Right lobe of liver (tissue), 6 donors: Measurements from ENCODE around the gene ADGRV1. TPM values are rescaled to one million over a fixed set of nuclear protein-coding genes. Genes with fewer than 3 reads are reported as not detected.
"Not testable (repeated sequence)": the region's sequence is repeated elsewhere in the genome, so short reads cannot be mapped to it uniquely, and the experiment has no call there.

ENCODE experiments used
- ATAC-seq, 4 donors: fragments of 200-7000 bp; cut with Tn5 transposase; one replicate each; pipeline ENCODE4 v1.9.1; 2020; ENCODE audit warnings: mild to moderate bottlenecking in 4 of 4, moderate library complexity in 4 of 4
- DNase-seq, 3 donors: peaks; one replicate each; pipeline ENCODE4 v3.0.0-alpha.2; 2020
- H3K27ac ChIP-seq, 3 donors: fragments of 200-600 bp; one replicate each; pipeline ENCODE4 v1.8.0; 2022
- H3K27me3 ChIP-seq, 2 donors: fragments of 200-600 bp; one replicate each; pipeline ENCODE4 v1.8.0; 2022
- H3K36me3 ChIP-seq, 4 donors: fragments of 200-600 bp; sonication (generic) in 1 of 4; one replicate each; pipeline versions ENCODE4 v1.5.1 to v1.8.0; 2017 to 2022; ENCODE audit warnings: control low read depth in 1 of 4
- H3K4me1 ChIP-seq, 4 donors: fragments of 200-600 bp; sonication (generic) in 1 of 4; one replicate each; pipeline versions ENCODE4 v1.5.1 to v1.8.0; 2017 to 2022; ENCODE audit warnings: control low read depth in 1 of 4
- H3K4me3 ChIP-seq, 3 donors: fragments of 200-600 bp; one replicate each; pipeline ENCODE4 v1.8.0; 2022
- H3K9me3 ChIP-seq, 4 donors: fragments of 200-600 bp; sonication (generic) in 1 of 4; one replicate each; pipeline versions ENCODE4 v1.5.1 to v1.8.0; 2017 to 2022; ENCODE audit warnings: control low read depth in 1 of 4
- CTCF ChIP-seq, 4 donors: fragments of 200-600 bp in 3 of 4; fragments of 450-650 bp in 1 of 4; IDR thresholded peaks; one replicate each; pipeline versions ENCODE4 v1.5.1 to v1.8.0; 2016 to 2022; ENCODE audit warnings: antibody characterized with exemption in 4 of 4, mild to moderate bottlenecking in 2 of 4
- POLR2A ChIP-seq: fragments of 450-650 bp; IDR thresholded peaks from one replicate; pipeline ENCODE4 v1.6.1; 2017; ENCODE audit warnings: antibody characterized with exemption, mild to moderate bottlenecking
- WGBS: methylation state at CpG from one replicate; pipeline ENCODE4 v1.1.6; 2018; ENCODE audit warnings: low coverage, low lambda C conversion rate; ENCODE audit not compliant: insufficient coverage; ENCODE audit errors: missing lambda C conversion rate; 5-methylcytosine and 5-hydroxymethylcytosine counted together
- intact Hi-C, 2 donors: fragments of 100-400 bp; cut with DNase I; formaldehyde crosslinking; loops; one replicate each; pipeline versions ENCODE4 v1.11.2 to v1.14.1; 2022
- total RNA-seq, 6 experiments: library from RNA; depleted of rRNA in 2 of 6; stranded (reverse); fragments of >200 nt in 2 of 6; fragmentation: NEBNext Ultra II Directional in 3 of 6; extraction: Animal tissue kit (Norgen Biotek cat#: 25700) in 3 of 6; gene quantifications; one replicate each; pipeline versions ENCODE4 v1.1.0 to v1.2.4, GENCODE V29; 2016 to 2023
- donor health status: DM: no; HTN: yes; CAD: no.
- donor health status: DM: no; HTN: no; CAD: no.
- donor health status: DM: no; HTN: no; CAD: no.
- donor health status: DM: no; HTN: yes; CAD: no.
- donor health status: DM: no; HTN: yes; CAD: no.

ADGRV1 gene
- total RNA-seq, 6 experiments from 2014 or later = 4.5 to 15.9 (median 7.4) TPM

- intact Hi-C loops = no loop called here
- DNase-seq (no peak), ATAC-seq (no peak)
- no peak for TF ChIP-seq POLR2A
- 66% methylated on average over 2 of the region's 3 CpGs for WGBS
- Histone ChIP-seq H3K4me3 (no peak overlapping the region), H3K9me3 (no peaks in the 10 kb centered on the region), H3K36me3 (no peaks in the 10 kb centered on the region), H3K27me3 (no peaks in the 10 kb centered on the region), H3K27ac (no peak overlapping the region), H3K4me1 (no peaks in the 10 kb centered on the region)
Observed at GRCh38 chr5:90747175-90747574, 188.6 kb downstream of the ADGRV1 start.

GRCh38 chr5:90747693-90748092, 189.1 kb downstream of the ADGRV1 start:
- Histone ChIP-seq H3K27me3 (no peaks in the 10 kb centered on the region), H3K36me3 (no peaks in the 10 kb centered on the region), H3K4me3 (no peak overlapping the region), H3K4me1 (no peaks in the 10 kb centered on the region), H3K9me3 (no peaks in the 10 kb centered on the region), H3K27ac (no peak overlapping the region)
- intact Hi-C loops = no loop called here
- TF ChIP-seq POLR2A (no peak), CTCF (IDR thresholded peaks at IDR 0.05) (no peak)
- no peak for DNase-seq
- ATAC-seq = no peak
- 79% methylated on average over 2 of the region's 2 CpGs for WGBS

GRCh38 chr5:90759119-90759518, 200.5 kb downstream of the ADGRV1 start:
- TF ChIP-seq CTCF (IDR thresholded peaks at IDR 0.05) (no peak), POLR2A (no peak)
- H3K4me3 ChIP-seq = no peak overlapping the region
- H3K4me1 ChIP-seq = no peaks in the 10 kb centered on the region
- intact Hi-C loops = no loop called here
- no peak overlapping the region for H3K27ac ChIP-seq
- no peak for ATAC-seq
- no peaks in the 10 kb centered on the region for H3K9me3 ChIP-seq
- DNase-seq = no peak
- whole genome bisulfite sequencing = 46% methylated on average over 2 of the region's 2 CpGs
- H3K27me3 ChIP-seq = no peaks in the 10 kb centered on the region
- H3K36me3 ChIP-seq = no peaks in the 10 kb centered on the region

GRCh38 chr5:90767710-90768109, 209.1 kb downstream of the ADGRV1 start:
- Histone ChIP-seq H3K27ac (no peak overlapping the region), H3K4me3 (no peak overlapping the region), H3K9me3 (no peaks in the 10 kb centered on the region), H3K27me3 (no peaks in the 10 kb centered on the region), H3K36me3 (no peaks in the 10 kb centered on the region), H3K4me1 (no peaks in the 10 kb centered on the region)
- no peak for ATAC-seq
- intact Hi-C loops = no loop called here
- TF ChIP-seq POLR2A = no peak
- no peak for TF ChIP-seq CTCF (IDR thresholded peaks at IDR 0.05)
- DNase-seq = no peak
- 72% methylated on average over 3 of the region's 3 CpGs for WGBS

GRCh38 chr5:90770006-90770541, 211.5 kb downstream of the ADGRV1 start:
- ATAC-seq, H3K27me3 ChIP-seq, DNase-seq, H3K9me3 ChIP-seq, H3K27ac ChIP-seq, H3K4me1 ChIP-seq, intact Hi-C loops, H3K4me3 ChIP-seq, H3K36me3 ChIP-seq: not testable (repeated sequence)
- 64% methylated on average over 4 of the region's 4 CpGs for WGBS

GRCh38 chr5:90777959-90778358, 219.4 kb downstream of the ADGRV1 start:
- no peak for DNase-seq
- Histone ChIP-seq H3K4me1 (no peaks in the 10 kb centered on the region), H3K4me3 (no peak overlapping the region), H3K27ac (no peak overlapping the region), H3K9me3 (no peaks in the 10 kb centered on the region), H3K36me3 (no peaks in the 10 kb centered on the region), H3K27me3 (no peaks in the 10 kb centered on the region)
- intact Hi-C loops = no loop called here
- no peak for ATAC-seq
- 69% methylated on average over 6 of the region's 6 CpGs for WGBS
- TF ChIP-seq CTCF (IDR thresholded peaks at IDR 0.05) (no peak), POLR2A (no peak)
